Activated T-cell treated with anti-CD3 and anti-CD28 coated beads, Interleukin-2, amount 50 U/mL, for 48 hours (primary cell): ENCODE data around the gene DLG5.

Source experiments
- DNase-seq, 2 experiments: peaks; one replicate each; pipeline ENCODE4 v3.0.0-alpha.2; 2020

DLG5 gene

DNA sequence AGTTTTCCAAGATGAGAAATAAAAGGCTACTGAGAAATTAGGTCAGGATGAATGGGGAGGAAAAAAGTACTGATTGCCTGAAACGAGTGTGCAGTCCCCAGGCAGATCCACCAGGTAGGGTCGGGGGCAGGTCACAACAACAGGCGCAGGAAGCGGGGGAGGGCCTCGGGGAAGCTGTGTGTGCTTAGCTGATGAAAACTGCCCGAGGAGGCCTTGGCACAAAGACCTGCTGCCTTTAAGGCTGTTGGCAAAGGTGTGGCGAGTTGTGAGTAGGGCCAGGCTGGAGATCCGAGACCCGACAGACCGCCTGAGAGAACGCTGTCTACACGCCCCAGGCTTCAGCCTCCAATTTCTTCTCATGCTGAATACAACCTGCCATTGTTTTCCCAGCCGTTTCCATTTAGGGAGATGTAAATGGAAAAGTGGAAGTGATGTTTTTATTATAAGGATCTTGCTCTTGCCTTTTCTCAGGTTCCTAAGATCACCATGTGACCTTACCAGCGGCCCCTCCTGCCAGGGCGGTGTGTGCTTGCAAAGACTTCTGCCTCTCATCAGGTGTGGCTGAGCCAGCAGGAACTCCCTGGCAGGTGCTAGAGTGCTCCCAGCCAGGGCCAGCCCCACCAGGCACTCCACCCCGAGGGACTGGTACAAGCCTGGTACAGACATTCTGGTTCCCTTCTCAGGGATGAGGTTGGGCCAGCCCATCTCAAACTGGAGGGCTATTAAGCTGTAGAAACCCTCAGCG, 60.8 kb downstream of the DLG5 start:
- no peak for DNase-seq

DNA sequence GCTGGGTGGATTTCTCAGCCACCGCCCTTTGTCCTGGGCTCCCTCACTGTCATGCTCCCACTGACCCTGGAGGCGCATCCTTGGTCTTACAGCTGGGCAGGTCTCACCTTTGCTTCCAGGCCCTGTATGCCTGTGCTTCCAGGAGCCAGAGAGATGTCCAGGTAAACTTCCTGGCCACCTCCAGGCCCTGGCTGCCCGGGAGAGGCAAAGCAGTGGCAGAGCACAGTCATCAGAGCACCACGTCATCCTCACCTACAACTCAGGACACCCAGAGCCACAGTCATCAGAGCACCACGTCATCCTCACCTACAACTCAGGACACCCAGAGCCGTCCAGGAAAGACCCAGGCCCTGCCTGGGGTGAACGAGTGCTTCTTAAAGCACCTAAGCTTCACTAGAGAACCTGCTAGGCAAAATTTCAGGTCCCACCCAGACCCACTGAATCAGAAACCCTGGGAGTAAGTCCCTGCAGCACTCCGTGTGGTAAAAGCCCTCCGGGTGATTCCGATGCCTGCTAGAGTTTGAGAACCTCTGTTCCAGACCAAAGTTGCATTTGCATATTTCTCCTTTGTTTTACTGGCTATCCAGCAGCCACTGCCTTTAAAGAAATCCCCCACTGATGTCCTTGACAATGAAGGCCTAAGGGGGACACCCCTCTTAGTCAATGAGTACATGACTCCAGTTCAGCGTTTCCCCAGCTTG, 62.3 kb downstream of the DLG5 start:
- DNase-seq = no peak

DNA sequence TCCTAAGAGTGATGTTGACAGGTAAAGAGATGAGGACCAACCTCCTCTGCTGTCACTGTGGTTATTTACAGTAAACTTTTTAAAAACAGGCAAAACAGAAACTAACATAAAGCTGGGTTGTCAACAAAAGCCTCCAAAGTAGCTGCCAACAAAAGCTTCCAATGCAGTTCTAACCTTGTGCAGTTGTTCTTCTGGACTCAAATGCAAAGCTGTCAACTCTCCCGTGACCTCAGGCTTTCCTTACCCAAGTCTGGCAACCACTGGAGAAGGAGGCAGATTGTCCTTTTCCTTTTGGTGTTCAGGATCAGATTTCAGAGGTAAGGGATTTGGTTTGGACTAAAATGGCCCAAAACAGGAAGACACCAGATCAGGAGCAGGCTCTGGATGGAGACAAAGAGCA, 63.1 kb downstream of the DLG5 start:
- no peak for DNase-seq

DNA sequence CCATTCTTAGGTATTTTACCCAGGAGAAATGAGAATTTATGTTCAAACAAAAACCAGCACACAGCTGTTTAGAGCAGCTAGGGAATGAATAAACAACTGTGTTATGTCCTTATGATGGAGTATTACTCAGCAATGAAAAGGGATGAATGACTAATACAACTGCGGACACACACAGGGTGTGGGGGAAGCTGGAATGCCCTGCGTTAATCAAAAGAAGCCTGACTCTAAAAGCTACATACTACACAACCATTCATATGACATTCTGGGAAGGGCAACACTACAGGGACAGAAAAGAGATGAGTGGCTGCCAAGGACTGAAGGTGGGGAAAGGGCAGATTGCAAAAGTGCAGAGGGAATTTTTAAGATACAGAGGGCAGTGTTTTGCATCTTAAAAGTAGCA, 64.0 kb downstream of the DLG5 start:
- no peak for DNase-seq

DNA sequence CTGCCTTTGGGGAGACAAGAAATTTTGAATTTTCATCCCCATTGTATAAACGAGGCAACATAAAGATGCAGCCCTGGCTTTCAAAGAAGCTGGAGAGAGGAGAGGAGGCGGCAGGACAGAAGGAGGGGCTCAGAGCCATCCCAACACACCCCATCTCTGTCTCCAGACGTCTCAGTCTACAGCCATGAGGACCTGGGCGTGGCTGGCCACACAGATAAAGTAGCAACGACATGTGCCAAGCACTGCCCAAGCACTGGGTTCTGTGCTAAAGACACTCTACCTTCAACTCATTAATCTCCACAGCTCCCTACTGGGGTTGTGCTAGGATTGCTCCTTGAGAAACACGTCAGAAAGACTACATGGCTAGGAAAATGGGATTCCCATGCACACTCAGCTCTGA, 65.2 kb downstream of the DLG5 start:
- no peak for DNase-seq

DNA sequence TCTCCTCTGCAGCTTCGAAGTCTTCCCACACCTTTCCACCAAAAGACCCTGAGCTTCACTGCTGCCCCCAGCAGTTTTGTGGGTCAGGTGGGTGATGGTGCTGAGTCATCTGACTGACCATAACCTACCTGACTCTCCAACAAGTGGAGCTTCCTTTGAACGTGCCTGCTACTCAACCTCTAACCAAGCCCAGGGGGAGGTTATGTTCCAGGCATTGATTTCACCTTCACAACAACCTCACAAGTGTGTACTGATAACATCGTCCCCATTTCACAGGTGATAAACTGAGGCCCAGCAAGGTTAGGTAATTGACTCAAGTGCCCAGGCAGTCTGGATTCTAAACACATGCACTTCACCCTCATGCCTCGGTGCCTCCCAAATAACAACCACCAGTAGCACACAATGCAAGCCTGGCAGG, 66.7 kb downstream of the DLG5 start:
- no peak for DNase-seq

DNA sequence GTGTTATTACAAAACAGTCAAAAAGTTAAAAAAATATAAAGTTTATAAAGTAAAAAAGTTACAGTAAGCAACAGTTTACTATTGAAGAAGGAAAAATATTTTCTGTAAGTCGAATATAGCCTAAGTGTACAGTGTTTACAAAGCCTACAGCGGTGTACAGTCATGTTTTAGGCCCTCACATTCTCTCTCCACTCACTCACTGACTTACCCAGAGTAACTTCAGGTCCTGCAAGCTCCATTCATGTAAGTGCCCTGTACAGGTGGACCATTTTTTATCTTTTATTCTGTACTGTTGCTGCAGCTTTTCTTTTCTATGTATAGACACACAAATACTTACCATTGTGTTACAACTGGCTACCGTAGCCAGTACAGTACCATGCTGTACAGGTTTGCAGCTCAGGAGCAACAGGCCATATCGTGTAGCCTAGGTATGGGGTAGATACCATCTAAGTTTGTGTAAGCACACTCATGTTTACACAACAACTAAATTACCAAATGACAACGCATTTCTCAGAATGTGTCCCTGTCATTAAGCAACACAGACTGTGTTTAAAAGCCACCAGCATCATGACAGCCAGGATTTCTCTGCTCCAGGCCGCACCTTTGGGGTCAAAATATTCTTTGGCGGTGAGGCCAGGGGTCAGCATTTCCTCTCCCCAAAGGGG, 67.2 kb downstream of the DLG5 start:
- no peak for DNase-seq

DNA sequence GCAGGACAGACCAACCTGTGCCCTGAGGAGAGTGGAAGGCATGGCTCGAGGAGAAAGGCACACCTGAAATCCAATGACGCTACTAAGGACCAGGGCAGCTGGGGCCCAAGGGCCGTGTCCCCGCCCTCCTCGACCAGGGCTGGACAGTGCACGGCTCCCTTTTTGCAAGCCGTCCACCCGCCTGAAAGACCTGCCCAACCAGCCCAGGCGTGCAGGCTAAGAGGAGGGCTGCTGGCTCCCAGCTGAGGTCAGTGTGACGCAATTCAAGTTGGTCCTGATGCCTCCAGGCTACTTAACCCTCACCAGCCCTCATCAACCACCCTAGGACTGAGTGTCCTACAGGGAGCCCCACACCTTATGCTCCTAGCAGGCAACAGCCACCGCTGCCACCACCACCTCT, 69.3 kb downstream of the DLG5 start:
- no peak for DNase-seq

DNA sequence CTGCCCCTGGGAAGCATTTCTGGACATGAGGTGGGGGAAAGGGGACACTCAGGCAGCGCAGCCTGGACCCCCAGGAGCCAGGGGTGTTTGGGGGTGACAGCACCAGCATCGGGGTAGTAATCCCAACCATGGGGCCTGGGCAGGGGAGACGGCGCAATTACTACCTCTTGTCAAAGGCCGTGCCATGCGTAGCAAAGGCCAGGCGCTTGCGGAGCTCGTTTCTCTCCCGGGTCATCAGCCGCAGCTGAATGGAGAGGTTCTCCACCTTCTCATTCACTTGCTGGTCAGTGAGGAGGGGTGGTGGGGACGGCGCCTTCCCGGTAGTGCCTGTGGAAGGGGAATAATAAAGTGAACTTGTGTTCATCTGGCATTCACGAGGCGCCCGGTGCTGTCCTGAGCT, 70.0 kb downstream of the DLG5 start:
- DNase-seq = no peak

DNA sequence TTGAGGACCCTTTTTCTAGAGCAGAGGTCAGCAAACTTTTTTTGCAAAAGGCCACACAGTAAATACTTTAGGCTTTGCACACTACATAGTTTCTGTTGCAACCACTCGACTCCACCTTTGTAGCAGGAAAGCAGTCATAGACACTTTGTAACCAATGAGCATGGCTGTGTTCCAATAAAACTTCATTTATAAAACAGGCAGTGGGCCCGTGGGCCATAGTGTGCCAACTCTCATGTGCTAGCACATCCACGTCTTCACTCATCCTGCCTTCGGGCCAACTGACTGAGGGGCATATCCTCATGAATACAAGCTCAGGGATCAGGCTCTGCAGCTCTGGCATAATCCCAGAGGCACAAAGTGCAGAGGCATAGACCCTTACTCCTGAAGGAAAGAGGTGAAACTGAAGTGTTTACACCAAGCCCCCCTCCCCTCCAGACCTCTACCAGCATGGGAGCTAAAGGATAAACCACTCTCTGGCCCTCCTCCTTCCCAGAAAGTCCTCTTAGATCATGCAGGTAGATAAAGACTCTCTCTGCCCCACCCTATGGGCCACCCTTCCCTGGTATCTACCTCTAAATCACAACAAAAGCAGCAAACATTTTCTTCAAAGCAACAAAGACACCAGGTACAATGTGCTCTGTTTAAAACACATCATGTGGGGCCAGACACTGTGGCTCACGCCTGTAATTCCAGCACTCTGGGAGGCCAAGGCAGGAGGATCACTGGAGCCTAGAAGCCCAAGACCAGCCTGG, 71.0 kb downstream of the DLG5 start:
- no peak for DNase-seq

DNA sequence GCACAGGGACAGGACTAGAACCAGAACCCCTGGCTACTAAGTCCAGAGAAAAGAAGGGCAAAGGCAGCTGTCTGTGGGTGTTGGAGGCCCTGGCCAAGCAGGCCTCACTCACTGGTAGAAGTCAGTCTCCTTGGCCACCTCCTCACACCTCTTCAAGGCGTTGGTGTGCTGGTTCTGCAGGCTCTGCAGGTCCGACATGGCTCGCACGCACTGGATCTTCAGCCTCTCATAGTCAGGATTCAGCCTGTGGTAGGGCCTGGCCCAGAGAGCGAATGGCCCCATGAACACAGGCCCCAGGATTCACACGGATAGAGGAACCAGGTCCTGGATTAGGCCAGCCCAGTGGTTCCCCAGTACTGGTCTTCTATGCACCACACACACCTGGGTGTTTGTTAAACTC, 72.4 kb downstream of the DLG5 start:
- no peak for DNase-seq

DNA sequence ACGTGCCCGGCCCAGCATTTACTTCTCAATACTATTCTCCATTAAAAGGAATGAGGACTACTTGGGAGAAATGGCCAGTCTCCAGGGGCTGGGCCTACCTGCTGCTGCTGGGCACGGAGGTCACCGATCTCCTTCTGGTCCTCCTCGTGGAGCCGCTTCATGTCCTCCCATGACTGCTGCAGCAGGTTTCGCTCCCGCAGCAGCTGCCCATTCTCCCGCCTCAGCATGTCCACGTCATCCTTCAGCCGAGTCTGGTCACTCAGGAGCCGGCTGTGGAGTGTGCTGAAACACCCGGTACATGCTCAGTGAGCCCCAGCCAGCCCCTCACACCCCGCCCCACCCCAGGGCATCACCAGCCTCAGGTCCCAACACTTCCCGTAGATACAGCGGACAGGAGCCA, 73.3 kb downstream of the DLG5 start:
- no peak for DNase-seq

DNA sequence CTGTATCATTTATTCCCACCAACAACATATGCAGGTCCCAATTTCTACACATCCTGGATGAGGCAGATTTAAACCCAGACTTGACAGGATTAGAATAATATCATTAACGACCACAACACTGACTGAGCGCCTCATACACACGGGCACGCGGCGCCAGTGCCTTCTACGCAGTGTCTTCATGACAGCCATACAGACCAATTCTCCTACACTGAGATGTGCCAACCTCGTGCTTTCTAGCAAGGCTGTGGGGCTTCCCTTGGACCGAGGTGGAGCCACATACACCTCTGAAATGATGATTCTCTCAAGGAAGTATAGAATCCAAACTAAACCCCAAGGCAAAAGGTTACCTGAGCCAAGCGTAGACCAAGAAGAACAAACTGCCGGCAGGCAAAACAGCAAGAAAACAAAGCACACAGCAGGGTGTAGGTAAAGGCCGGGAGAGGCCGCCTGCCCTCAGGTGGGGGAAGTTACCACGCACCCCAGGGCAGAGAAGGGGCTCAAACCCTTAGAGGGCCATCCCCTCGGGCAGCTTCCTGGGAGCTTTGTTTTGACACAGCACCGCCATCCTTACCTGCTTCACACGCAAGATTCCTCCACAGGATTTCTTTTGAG, 75.8 kb downstream of the DLG5 start:
- no peak for DNase-seq

DNA sequence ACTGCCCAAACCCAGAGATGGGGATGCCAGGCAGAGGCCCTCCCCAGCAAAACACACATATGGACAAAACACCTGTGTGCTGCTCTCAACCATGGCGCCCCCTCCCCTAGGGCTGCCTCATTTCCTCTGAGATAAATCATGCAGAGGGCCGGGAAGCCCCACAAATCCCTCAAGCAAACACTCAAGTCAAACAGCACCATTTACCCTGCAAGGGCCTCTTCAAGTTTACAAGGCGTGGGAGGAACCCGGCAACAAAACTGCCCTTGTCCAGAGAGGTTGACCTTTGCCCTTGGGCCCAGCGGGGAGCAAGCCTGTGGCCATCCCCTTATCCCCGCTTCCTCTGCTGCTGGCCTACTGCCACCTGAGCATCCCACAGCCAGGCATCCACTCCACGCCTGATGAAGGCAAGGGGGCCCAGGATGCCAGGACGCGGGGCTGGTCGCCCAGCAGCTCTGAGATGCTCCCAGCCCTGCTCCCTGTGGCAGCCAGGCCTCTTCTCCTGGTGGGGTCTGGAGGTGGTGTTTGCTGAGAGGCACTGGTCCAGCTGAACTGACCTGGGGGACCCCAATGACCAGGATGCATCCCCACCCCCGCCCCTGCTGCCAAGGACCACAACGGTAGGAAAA, 77.4 kb downstream of the DLG5 start:
- no peak for DNase-seq

DNA sequence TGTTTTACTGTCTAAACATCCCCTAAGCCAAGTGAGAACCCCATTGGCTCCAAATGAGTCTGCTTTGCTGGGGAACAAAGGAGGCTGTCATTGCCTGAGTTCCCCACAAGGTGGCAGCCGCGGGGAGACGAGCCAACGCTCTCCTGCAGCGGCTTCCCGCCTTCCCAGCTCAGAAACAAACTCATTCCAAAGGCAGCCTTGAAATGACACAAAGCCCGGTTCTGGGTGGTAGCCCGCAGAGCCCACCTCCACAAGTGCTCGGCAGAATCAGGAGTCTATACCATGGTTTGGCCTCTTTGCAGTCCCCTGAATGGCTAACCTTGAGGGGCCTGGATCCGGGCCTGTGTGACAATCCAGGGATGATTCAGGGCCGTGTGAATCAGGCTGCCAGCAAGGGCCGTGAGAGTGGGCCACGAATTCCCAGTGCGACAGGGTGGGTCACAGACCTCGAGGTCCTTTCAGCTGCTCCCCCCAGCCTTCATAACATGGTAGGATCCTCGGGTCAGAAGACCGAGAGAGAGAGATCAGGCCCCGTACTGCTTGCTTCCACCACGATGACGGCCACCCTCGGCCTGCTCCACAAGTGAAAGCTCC, 79.7 kb downstream of the DLG5 start:
- DNase-seq = peak; percentile 77 to 79

DNA sequence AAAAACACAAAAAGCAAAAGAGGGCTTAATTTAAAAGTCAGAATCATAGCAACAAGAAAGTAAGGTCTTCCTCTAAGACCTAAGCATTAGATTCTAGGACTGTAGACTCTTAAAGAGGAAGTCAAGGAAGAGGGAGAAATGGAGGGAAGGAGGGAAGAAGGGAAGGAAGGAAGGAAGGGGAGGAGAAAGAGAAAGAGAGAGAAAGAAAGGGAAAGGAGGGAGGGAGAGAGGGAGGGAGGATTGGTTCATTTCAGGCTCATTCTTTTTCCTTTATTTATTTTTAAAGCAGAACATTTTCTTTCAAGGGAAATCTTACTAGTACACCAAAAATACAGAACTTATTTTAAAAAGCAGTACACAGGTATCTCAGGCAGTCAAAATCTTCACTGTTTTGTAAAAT, 81.1 kb downstream of the DLG5 start:
- DNase-seq = no peak

DNA sequence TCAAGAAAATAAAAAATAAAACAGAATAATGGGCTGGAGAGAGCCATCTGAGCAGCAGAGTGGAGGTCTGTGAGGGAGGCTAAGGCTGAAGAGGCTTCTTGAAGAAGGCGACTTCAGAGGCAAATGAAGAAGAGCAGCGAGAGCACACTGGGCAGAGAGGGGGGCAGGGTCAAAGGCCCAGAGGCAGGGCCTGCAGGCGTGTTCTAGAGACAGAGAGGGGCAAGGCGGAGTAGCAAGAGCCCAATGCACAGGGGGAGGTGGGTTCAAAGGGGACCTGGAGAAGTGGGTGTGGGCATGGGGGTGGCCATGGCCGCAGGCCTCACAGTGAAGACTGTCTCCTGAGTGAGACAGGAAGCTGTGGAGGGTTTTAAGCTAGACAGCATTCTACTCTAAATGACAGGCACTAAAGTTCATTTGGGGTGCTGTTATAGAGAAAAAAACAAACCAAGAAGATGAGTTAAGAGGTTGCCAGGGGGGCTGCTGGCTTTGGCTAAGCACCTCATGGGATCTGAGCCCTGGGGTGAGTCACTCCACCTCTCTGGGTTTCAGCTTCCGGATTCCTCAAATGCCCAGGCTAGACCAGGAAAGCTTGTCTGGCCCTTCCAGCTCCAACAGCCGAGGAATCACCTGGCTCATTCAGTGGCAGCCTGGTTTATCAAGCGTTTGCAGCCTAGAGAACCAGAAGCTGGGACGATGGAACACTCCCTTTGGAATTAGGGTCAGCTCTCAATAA, 81.7 kb downstream of the DLG5 start:
- DNase-seq = no peak

DNA sequence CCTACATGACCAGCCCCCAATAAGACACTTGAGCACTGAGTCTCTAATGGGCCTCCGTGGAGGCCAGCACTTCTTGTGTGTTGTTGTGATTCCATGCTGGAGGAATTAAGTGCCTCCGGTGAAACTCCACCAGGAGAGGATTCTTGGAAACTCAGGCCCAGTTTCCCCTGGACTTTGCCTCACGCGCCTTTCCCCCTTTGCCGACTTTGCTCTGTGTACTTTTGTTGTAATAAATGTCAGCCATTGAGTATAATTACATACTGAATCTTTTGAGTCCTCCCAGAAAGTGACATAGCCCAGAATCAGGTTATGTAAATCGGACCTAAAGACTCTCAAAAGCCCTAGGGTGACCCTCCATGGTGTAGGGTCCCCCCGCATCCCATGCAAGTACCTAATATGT, 82.4 kb downstream of the DLG5 start:
- DNase-seq = no peak

DNA sequence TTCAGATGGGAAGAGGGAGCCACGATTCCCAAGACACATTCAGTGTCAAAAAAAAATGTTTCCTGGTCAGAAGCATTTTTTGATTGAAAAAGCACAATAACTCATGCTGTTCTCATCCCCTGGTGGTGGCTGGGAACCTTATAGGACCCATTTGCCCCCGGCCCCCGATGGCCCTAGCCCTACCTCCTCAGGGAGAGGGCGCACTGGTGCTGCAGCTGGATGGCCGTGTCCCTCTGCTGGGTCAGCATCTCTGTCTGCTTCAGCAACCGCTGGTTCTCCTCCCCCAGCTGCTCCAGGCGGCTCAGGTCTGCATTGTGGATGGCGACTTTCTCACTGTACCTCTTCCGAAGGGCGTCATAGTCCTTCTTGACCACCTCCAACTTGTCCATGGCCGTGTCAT, 83.3 kb downstream of the DLG5 start:
- DNase-seq = no peak

DNA sequence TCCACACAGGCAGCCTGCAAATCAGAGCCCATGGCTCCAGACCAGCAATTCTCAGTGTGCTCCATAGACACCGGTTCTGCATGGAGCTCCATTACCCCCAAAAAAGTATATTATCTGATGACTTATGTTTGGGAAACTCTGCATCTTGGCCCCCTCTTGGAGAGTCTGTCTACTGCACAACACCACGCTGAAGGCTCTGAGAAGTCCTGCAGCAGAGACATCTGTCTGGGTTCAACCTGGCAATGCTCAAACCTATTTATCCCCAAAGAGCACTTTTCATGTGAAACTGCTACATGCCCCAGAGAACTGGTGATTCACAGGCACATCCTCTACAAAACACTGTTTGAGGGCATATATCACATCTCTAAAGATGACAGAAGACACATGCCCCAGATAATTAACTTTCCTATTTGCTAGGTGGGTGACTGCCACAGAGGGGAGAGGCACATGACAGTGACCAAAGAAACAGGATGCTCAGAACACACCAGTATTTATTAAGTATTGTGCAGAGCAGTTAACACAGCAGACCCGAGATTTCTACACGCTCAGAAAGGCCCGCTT, 83.8 kb downstream of the DLG5 start:
- no peak for DNase-seq
